NCI-H2107 treated with DMSO at 0.1 percent for 48 hours (cell line): ENCODE data around the gene TRIM28.
"Not testable (repeated sequence)": the region's sequence is repeated elsewhere in the genome, so short reads cannot be mapped to it uniquely, and the experiment has no call there.

Experiments
- DNase-seq: peaks from one replicate; lab custom pipeline; 2025; ENCODE audit not compliant: unreplicated experiment; lab: John Stamatoyannopoulos, UW

Gene TRIM28

DNA sequence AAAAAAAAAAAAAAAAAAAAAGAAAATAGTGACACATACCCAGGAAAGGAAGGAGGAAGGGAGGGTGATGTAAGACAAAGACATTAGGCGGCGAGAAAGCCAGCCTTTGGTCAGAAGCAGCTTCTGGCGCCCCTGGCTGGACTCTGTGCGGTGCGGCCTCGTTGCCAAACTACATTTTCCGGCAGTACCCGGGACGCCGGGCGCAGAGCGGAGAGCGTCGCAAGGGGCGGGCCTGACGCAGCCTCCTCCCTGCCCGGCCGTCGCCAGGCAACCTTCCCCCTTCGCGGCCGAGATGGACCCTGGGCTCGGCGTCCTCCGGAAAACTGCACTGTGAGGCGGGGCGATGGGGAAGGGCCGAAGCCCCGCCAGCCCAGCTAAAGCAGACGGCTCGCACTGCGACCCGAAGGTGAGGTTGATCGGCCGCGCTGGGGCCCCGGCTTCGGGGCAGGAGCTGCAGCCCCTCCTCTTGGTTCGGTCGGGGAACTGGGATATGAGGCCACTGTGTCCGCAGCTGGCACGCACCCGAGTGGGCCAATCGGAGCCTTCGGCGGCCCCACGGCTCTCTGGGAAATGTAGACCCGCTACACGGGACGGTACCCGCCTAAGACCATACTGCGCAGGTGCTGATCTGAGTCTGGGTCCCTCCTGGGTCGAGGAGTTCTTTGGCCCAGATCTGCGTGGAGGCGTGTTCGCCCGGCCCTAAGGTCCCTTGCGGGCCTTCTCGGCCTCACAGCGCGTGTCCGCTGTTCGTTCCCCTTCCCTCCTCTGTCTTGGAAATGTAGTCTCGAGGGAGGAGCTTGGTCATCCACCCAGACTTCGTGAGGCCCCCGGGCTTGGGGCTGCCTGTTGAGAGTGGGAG, 31.5 kb downstream of the TRIM28 start:
- DNase-seq = no peak

- DNase-seq = not testable (repeated sequence)
Observed at GRCh38 chr19:58577581-58577980, 33.7 kb downstream of the TRIM28 start.

DNA sequence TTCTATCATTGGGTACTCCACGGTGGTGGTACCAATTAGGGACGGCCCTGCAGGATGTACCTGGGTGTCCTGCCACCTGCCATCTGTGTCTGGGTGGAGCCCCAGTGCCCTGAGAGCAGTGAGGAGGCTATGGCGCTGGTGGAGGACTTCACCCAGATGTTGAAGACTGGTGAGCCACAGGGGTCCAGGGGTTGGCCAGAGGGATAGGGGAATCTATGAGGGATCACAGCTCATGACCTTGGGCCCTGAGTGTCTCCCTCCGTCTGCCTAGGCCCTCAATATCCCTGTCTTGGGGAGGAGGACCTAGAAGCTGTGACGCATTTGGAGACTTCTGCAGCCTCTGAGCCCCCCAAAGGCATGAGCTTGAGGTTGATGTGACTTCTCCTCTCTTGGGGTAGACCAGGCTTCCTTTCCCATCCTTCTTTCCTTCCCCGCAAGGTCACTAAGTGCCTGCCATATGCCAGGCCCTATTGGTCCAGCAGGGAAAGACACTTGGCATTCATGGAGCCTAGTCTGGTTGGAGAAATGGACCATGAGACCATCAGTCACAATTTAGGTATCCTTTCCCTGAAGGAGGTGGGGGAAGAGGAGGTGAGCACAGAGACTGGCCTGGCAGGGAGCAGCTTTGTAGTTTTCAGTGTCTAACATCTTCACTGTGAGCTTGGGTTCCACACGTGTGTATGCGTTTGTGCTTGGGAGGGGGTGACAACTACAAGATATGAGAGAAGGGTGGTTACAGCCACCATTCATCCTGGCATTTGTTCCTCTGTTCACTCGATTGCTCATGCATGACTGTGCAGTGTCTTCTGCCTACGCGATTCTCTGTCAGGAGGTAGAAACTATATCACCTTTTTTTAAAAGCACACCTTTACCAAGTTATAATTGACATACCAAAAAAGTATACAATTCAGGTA, 34.4 kb downstream of the TRIM28 start:
- no peak for DNase-seq

DNA sequence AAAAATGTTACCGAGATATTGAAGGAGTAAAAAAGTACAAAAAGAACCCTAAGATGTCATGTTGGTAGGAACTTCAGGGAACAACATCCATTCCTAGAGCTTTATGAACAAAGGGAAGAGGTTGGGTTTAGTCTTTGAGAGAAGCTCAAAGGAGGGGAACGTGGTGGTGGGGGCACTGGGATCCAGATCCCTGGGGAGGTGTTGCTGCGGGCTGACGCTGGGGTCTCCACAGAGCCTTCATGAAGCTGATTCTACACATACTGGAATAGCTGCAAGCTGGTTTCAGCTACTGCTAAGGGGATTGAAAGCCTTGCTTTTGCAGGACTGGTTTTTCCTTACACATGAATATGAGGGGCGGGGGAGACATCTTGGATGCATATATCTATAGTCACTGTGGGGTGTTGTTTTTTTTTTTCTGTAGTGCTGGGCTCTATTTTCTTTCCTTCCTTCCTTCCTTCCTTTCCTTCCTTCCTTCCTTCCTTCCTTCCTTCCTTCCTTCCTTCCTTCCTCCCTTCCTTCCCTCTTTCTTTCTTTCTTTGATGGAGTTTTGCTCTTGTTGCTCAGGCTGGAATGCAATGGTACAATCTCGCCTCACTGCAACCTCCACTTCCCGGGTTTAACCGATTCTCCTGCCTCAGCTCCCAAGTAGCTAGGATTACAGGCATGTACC, 35.7 kb downstream of the TRIM28 start:
- no peak for DNase-seq

- no peak for DNase-seq
Observed at GRCh38 chr19:58581227-58582141, 37.6 kb downstream of the TRIM28 start.

GRCh38 chr19:58582985-58583384, 39.1 kb downstream of the TRIM28 start:
- no peak for DNase-seq

DNA sequence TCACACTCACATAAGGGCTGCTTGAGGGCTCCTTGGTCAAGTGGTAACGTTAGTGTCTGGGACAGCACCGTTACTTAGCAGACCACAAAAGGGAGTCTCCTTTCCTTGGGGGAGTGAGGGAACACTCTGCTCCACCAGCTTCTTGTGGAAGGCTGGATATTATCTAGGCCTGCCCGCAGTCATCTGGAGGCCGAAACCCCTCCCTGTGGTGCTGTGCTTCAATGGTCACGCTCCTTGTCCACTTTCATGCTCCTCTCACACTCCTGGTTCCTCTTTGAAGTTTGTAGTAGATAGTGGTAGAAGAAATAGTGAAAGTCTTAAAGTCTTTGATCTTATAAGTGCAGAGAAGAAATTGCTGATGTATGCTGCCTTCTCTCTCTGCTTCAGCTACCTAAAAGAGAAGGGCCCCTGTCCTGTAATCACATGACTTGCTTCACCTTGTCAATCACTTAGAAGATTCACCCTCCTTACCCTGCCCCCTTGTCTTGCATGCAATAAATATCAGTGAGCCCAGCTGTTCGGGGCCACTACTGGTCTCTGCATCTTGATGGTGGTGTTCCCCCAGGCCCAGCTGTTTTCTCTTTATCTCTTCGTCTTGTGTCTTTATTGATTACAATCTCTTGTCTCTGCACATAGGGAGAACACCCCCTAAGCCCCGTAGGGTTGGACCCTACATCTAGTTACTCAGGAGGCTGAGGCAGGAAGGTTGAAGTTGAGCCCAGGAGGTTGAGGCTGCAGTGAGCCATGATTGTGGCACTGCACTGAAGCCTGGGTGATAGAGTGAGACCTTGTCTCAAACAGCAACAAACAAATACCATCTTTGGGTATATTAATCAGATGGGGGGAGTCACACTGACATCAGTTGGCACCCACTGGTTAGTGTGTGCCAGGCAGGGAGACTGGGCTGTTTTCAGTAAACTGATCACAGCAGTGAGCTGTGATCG, 40.9 kb downstream of the TRIM28 start:
- no peak for DNase-seq

- DNase-seq = no peak
Observed at GRCh38 chr19:58585442-58586132, 41.7 kb downstream of the TRIM28 start.

- no peak for DNase-seq
Observed at GRCh38 chr19:58586133-58586765, 42.4 kb downstream of the TRIM28 start.
